HG03469 (cell line): ENCODE data around the gene RBM47.

Source experiments
- ATAC-seq: cut with Tn5 transposase; IDR thresholded peaks from one replicate; pipeline ENCODE4 v1.9.1; 2021; ENCODE audit warnings: mild to moderate bottlenecking, moderate library complexity, moderate number of reproducible peaks; ENCODE audit not compliant: unreplicated experiment

The RBM47 gene

GRCh38 chr4:40626183-40626990, 3.3 kb downstream of the RBM47 start:
- no peak for ATAC-seq

DNA sequence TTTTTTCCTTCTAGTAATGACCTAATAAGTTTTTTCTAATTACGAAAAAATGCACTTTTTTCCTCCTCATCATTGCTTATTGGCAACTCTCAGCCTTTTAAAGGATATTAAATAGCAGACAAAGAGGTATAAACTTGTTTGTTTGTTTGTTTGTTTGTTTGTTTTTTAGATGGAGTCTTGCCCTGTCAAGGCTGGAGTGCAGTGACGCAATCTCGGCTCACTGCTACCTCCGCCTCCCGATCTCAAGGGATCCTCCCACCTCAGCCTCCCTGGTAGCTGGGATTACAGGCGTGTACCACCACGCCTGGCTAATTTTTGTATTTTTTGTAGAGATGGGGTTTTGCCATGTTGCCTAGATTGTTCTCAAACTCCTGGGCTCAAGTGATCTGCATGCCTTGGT, 6.0 kb downstream of the RBM47 start:
- ATAC-seq = no peak

DNA sequence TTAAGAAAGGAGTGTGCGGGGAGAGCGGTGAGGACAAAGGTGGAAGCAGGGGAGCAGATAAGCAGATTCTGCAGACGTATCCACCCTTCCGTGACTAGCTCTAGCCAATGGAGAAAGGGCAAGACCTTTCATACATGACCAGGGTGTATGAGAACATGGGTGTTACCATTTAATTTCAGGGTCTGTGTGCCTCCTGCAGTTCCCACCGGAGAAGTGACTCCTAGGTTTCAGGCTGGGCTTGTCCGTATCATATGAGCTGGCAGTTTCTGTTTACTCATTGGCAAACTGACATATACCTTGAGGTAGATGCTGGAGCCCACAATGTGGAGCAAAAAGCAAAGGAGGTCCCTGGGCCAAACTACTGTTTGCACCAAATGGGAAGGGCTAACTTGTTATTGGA, 6.8 kb downstream of the RBM47 start:
- ATAC-seq = no peak

DNA sequence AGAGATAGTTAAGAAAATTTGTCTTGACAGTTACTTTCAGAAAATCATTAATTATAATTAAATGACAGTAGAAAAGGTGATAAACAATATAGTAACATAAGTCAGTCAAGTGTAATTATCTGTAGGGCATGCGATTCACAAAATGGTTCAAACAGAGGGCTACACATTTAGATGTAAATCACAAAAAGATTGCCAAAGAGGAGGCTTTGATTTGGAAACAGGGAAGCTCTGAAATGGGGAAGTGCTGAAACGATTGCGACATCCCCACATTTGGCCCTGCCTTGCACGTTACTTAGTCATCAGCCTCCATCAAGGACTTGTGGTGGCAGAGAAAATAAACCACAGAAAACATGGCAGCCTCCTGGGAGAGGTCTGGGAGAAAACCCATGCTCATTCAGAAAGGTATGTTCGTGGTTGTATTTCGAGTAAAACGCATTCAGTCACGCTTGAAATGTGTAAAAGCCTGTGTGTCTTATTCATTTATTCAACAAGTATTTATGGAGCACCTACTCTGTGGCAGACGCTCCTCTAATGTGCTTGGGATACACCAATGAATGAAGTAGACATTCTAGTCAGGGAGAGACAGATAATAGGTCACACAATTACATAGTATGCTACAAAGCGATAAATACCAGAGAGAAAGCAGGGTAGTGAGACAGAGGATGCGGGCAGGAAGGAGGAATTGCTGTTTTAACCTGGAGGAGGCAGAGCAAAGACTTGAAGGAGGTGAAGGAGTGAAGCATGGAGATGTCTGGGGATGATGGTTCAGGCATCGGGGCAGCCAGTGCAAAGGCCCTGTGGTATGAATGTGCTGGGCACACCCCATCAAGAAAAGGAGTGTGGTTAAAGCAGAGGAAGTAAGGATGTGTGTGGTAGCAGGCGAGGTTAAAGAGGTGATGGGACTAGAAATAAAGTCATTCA, 7.8 kb downstream of the RBM47 start:
- peak; percentile 66 for ATAC-seq

- ATAC-seq = peak; percentile 14
These were observed 8.5 kb downstream of the RBM47 start for GRCh38 chr4:40621229-40621591.

DNA sequence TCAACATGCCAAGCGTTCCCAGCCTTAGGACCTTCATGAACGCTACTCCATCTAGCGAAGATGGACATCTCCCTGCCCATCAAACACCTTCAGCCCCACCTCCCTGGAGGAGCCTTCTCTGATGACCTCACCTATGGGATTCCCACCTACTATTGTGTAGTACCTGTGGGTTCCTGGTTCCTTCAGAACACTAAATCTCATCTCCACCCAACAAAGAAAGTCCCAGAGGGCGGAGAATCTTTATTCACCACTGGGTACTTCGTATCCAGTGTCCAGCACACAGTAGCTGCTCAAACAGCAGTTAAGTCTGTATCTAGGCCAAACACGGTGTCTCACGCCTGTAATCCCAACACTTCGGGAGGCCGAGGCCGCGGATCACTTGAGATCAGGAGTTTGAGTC, 10.1 kb downstream of the RBM47 start:
- no peak for ATAC-seq

DNA sequence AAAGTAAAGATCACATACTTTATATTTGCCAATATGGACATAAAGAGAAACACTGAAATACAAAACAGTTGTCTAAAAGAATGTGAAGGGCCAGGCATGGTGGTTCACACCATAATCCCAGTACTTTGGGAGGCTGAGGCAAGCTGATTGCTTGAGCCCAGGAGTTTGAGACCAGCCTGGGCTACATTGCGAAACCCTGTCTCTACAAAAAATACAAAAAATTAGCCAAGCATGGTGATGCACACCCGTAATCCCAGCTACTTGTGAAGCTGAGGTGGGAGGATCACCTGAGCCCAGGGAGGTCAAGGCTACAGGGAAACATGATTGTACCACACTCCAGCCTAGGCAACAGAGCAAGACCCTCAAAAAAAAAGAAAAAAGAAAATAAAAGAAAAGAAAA, 11.8 kb downstream of the RBM47 start:
- ATAC-seq = no peak

- ATAC-seq = no peak
These were observed 15.6 kb downstream of the RBM47 start for GRCh38 chr4:40614031-40614430.

GRCh38 chr4:40613456-40613855, 16.2 kb downstream of the RBM47 start:
- no peak for ATAC-seq

- no peak for ATAC-seq
These were observed 16.8 kb downstream of the RBM47 start for GRCh38 chr4:40612831-40613230.

DNA sequence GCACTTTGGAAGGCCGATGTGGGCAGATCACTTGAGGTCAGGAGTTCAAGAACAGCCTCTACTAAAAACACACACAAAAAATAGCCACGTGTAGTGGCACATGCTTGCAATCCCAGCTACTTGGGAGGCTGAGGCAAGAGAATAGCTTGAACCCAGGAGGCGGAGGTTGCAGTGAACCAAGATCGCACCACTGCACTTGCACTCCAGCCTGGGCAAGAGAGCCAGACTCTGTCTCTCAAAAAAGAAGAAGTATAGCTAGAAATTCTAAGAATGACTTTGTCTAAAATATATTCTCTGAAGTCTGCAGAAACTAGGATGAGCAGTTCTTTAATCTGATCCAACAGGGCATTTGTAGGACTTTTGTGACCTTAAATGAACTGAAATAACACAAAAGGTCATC, 17.4 kb downstream of the RBM47 start:
- ATAC-seq = no peak

DNA sequence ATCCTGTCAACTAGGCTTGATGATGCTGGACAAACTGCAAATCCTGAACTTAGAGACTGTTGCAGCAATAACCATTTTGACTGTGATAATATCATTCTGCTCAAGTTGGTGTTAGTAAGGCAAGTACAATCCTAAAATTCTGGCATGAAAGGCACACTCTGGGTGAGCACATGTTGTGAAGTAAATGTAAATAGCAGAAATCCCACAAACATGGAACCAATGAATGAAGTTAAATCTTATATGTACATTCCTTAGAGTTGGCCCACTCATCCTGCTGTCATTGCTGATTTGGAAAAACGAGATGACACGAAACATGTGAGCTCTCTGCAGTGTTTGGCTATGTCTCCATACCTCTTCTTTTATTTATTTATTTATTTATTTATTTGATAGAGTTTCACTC, 21.0 kb downstream of the RBM47 start:
- ATAC-seq = no peak

DNA sequence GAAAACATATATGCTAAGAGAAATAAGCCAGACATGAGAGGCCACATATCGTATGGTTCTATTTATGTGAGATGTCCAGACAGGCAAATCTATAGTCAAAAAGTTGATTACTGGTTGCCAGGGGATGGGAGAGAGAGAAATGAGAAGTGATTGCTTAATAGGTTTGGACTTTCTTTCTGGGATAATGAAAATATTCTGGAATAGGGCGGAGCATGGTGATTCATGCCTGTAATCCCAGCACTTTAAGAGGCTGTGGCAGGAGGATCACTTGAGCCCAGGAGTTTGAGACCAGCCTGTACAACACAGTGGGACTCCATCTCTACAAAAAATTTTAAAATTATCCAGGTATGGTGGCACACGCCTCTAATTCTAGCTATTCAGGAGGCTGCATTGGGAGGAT, 22.4 kb downstream of the RBM47 start:
- ATAC-seq = no peak

DNA sequence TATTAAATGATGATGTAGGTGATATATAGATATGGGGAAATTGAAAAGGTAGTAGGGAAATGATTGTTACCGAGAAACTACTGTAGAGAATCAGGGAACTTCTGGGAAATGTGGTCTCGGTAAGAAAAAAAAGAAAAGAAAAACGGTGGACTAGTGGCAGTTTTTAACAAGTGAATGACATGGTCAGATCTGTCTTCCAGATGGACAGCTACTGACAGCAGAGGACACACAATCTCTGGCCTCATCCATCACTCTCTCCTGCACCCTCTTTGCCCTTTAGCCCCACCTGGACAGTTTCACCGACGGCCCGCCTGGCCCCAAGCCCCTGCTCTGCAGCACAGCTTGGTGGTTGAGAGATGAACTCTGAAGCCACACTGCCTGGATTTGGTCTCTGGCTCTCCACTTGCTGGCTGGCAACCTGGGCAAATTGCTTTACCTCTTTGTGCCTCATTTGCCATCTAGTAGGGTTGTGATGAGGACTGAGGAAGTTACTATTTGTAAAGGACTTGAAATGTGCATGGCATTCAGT, 23.4 kb downstream of the RBM47 start:
- no peak for ATAC-seq

- ATAC-seq = no peak
These were observed 26.4 kb downstream of the RBM47 start for GRCh38 chr4:40603281-40603680.

- ATAC-seq = no peak
These were observed 28.0 kb downstream of the RBM47 start for GRCh38 chr4:40601641-40602040.

DNA sequence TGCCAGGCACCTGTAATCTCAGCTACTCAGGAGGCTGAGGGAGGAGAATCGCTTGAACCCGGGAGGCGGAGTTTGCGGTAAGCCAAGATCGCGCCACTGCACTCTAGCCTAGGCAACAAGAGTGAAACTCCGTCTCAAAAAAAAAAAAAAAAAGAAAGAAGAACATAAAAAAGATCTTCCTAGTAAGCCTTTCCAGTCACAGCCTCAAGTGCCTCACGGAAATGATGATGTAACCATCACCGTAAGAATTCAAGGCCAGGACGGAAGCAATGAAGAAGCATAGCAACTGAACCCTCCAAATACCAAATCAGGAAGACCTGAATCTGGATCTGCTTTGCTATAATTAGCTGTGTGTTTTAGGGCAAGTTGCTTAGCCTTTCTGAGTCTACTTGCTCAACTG, 28.8 kb downstream of the RBM47 start:
- no peak for ATAC-seq

DNA sequence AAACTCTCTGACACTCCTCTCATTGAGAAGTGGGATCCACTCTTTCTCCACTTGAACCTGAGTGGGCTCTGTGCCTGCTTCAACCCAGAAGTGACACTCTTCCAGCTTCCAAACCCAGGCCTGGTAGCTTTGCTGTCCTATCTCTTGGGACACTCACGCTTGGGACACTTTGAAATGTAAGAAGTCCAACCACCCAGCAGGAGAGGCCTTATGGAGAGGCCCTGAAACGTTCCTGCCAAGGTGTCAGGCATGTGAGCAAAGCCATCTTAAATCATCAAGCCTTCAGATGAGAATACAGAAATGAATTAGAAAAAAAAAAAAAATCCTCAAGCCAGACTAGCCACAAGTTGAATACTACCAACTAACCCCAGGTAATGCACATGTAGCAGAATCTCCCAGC, 30.2 kb downstream of the RBM47 start:
- no peak for ATAC-seq

DNA sequence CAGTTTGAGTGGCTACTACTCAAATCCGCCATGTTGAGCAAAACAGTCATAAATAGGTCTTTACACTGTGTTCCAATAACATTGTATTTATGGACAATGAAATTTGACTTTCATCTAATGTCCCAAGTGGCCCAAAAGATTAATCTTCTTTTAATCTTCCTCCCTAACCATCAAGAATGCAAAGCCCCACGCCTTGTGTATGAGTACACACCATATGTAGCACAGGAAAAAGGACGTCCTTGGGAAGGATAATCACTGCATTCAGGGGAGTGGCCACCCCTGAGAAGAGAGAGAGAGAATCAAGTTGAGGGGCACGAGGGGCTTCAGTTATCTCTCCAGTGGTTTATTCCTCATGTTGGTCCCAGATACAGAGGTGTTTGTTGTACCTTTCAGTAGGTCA, 33.1 kb downstream of the RBM47 start:
- ATAC-seq = no peak

GRCh38 chr4:40595981-40596380, 33.7 kb downstream of the RBM47 start:
- ATAC-seq = no peak

- ATAC-seq = no peak
These were observed 35.1 kb downstream of the RBM47 start for GRCh38 chr4:40594261-40595178.
